Measurements from ENCODE around the gene PAM.

PAM gene

DNA sequence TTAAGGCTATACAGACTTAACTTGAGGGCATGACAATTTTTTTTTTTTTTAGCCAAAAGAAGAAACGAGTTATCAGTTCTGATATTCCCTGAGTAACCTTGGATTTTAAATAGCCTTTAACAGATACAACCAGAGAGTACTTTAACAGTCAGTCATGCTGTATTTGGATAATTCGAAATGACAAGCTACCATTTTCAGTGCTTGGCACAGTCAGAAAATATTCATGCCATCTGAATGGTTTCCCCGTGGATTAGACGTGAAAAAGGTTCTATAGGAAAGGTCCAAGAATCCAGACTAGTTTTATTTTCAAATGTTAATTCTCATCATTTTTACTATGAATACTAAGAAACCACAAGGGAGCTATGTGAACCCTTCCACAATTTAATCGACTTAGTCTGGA, 165.7 kb downstream of the PAM start:
- Histone ChIP-seq H3K27me3 (ENCODE audit: insufficient read depth, low read length) (no peaks in the 10 kb centered on the region), H2AFZ (ENCODE audit: low read depth, low read length) (no peak overlapping the region), H3K4me3 (ENCODE audit: low read length) (no peak overlapping the region), H3K36me3 (ENCODE audit: insufficient read depth, low read length) (peaks cover 10% of the 10 kb centered on the region), H3K9me3 (ENCODE audit: low read length) (no peaks in the 10 kb centered on the region), H3K4me1 (ENCODE audit: insufficient read depth, low read length) (peaks cover 3% of the 10 kb centered on the region)

DNA sequence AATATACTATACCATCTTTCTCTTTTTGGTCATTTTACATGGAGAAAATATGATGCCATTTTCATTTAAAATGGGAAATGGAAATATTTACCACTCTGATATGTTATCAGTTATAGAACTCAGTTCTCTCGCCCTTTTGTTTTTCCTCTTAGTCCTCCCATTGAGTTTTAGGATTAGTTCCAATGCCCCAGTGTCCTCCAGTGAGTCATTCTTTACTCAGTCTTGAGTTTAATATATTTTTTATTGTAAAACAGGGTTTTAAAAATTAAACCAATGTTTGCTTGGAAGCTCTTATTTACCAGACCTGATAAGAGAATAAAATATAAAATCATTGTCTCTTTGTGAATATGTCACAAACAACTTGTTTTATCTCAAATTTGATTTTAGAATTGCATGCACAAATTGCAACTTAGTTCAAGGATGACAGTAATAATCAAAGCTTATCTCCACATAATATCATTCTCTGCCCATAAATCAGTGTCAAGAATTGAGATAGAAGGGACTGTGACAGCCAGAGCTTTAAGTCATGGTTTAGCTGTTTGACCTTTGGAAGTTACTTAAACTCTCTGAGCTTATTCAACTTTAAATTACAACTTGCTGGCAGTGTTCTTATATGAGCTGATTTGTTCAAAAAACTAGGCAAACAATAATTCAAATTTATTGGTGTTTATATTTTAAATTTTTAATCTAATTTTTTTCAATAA, 166.4 kb downstream of the PAM start:
- Histone ChIP-seq H3K4me3 (ENCODE audit: low read length) (no peak overlapping the region), H3K9me3 (ENCODE audit: low read length) (no peaks in the 10 kb centered on the region), H3K27me3 (ENCODE audit: insufficient read depth, low read length) (no peaks in the 10 kb centered on the region), H2AFZ (ENCODE audit: low read depth, low read length) (no peak overlapping the region), H3K4me1 (ENCODE audit: insufficient read depth, low read length) (peaks cover 3% of the 10 kb centered on the region), H3K36me3 (ENCODE audit: insufficient read depth, low read length) (peaks cover 10% of the 10 kb centered on the region)

DNA sequence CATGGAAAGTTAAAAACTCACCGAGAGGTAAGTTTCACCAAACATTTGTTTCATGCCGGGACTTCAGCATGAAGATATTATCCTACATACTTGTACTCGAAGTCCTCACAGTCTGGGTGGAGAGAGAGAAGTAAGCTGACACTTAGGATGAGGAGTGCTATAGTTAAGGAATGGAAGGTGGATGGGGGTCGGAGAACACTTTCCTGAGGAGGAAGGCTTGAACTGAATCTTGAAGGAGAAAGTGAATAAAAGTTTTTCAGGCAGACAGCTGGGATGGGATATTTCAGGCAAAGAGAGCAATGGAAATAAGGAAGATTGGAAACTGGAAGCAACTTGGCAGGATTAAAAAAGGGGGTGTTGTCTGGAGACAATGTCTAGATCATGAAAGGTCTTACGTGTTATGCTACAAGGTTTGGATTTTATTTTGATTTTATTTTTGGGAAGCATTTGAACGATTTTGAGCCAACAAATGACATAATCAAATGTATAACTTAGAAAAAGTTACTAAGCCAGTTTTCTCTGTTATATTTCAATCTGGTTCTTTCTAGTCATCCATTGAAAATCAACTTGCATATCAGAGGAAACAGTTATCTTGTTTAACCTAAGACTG, 167.1 kb downstream of the PAM start:
- peaks cover 3% of the 10 kb centered on the region for H3K4me1 ChIP-seq (ENCODE audit: insufficient read depth, low read length)
- no peak overlapping the region for H3K4me3 ChIP-seq (ENCODE audit: low read length)
- no peak overlapping the region for H2AFZ ChIP-seq (ENCODE audit: low read depth, low read length)
- no peaks in the 10 kb centered on the region for H3K27me3 ChIP-seq (ENCODE audit: insufficient read depth, low read length)
- no peaks in the 10 kb centered on the region for H3K9me3 ChIP-seq (ENCODE audit: low read length)
- peaks cover 14% of the 10 kb centered on the region for H3K36me3 ChIP-seq (ENCODE audit: insufficient read depth, low read length)

DNA sequence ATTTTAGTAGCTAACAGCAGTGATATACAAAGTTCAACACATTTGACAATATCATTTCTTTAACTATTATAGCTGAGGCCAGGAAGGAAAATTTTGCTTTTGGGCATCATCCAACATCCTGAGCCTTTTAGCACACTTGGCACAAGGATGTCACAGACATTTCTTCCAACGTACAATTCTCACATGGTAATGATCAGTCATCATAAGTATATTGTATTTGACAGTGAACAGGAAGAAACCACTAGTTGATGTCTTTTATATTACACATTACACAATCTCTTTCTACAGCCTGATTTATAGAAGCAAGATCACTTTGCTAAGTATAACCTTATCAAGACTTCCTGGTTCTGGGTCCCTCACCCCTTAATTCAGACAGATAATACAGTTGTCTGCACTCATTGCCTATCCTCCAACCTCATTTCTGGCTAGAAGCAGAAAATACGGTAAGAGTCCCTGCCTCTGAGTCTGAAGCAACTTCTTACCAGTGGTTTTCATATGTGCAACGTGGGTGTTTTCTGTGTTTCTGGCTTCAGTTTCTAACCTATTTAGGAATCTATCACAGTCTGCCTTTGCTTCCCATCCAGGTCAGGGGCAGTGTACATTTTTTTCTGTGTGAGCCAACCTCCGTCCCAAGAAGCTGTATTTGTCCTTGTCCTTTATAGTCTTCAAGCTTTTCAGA, 167.8 kb downstream of the PAM start:
- Histone ChIP-seq H2AFZ (ENCODE audit: low read depth, low read length) (no peak overlapping the region), H3K4me3 (ENCODE audit: low read length) (no peak overlapping the region), H3K36me3 (ENCODE audit: insufficient read depth, low read length) (peaks cover 14% of the 10 kb centered on the region), H3K4me1 (ENCODE audit: insufficient read depth, low read length) (peaks cover 3% of the 10 kb centered on the region), H3K9me3 (ENCODE audit: low read length) (no peaks in the 10 kb centered on the region), H3K27me3 (ENCODE audit: insufficient read depth, low read length) (no peaks in the 10 kb centered on the region)

DNA sequence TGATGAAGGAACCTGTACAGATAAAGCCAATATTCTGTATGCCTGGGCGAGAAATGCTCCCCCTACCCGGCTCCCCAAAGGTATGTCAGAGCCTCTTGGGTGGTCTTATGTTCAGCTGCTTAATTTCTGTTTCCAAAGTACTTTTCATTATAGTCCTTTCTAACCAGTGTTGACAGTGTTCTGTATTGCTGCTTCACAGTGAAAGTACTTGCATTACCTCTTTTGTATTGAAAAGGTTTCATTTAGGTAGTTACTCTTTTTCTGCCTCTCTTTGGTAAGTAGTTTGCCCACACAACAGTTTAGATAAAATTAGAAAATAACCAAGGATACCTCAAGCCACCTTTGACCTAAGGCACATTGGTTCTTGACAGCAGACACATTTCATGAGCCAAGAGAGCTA, 169.9 kb downstream of the PAM start:
- Histone ChIP-seq H2AFZ (ENCODE audit: low read depth, low read length) (no peak overlapping the region), H3K27me3 (ENCODE audit: insufficient read depth, low read length) (no peaks in the 10 kb centered on the region), H3K9me3 (ENCODE audit: low read length) (no peaks in the 10 kb centered on the region), H3K4me3 (ENCODE audit: low read length) (no peak overlapping the region), H3K36me3 (ENCODE audit: insufficient read depth, low read length) (peaks cover 17% of the 10 kb centered on the region), H3K4me1 (ENCODE audit: insufficient read depth, low read length) (no peaks in the 10 kb centered on the region)

DNA sequence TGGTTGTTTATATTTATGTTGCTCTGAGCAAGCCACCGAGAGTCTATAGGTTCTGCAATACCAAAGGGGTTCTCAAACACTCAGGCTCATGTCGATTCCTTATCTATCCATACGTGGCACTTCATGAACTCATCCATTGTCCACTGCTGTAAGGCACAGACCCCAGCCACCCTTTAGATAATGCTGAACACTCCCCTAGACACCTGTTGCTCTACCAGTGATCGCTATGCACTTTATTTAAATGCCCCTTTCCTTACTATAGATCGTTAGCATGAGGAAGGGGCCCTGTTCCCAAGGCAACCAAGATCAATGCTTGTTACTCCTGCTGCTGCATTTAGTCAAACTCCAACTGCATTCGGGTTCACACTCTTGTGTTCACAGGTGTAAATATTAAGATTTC, 171.9 kb downstream of the PAM start:
- no peaks in the 10 kb centered on the region for H3K9me3 ChIP-seq (ENCODE audit: low read length)
- H3K4me1 ChIP-seq (ENCODE audit: insufficient read depth, low read length): no peaks in the 10 kb centered on the region
- no peak overlapping the region for H3K4me3 ChIP-seq (ENCODE audit: low read length)
- H2AFZ ChIP-seq (ENCODE audit: low read depth, low read length): no peak overlapping the region
- no peaks in the 10 kb centered on the region for H3K27me3 ChIP-seq (ENCODE audit: insufficient read depth, low read length)
- peaks cover 17% of the 10 kb centered on the region for H3K36me3 ChIP-seq (ENCODE audit: insufficient read depth, low read length)

DNA sequence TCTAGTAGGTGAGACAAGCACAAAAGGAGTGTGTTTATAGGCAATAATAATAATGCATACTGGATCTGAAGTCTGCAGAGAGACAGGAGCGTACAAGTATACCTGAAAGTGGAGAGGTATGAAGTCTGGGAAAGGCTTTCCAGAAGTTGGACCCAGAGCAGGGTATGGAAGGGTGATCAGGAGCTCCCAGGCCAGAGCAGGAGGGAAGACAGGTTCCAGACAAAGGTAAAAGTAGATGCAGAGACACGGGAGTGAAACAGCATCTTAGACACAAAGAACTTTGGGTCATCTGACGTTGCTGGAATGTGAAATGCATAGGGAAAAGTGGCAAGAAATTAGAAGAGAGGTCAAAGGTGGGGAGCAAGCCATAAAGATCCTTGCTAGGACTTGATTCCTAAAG, 175.1 kb downstream of the PAM start:
- no peak overlapping the region for H2AFZ ChIP-seq (ENCODE audit: low read depth, low read length)
- no peak overlapping the region for H3K4me3 ChIP-seq (ENCODE audit: low read length)

DNA sequence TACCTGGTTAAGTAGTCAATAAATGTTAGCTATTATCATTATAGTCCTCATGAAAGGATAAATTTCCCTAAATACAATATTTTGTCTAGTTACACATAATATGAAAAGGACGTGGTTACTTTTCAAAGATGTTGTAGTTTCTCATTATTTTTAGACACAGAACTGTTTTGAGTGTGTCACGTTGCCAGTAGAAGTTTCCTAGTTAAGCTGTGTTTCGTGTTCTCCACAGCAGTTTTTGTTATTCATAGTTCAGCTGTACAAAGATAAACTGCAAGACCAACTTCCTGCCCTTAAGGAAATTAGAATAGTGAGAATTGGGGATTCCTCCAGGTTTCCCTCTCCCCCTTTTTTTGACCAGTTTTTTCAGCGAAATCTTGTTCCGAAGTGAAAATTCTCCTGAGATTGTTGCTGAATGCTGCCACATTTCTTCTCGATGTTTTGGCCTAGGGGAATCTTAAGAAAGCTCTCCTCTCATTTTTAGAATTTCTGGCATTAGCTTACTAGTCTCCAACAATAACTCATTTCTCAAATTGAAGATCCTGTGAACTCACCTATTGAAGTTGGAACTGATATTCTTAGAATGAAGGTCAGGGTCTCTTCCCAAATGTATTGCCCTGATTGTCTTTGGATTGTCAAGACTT, 176.1 kb downstream of the PAM start:
- Histone ChIP-seq H3K4me3 (ENCODE audit: low read length) (no peak overlapping the region), H3K9me3 (ENCODE audit: low read length) (no peaks in the 10 kb centered on the region), H2AFZ (ENCODE audit: low read depth, low read length) (no peak overlapping the region), H3K27me3 (ENCODE audit: insufficient read depth, low read length) (no peaks in the 10 kb centered on the region), H3K36me3 (ENCODE audit: insufficient read depth, low read length) (peaks cover 13% of the 10 kb centered on the region), H3K4me1 (ENCODE audit: insufficient read depth, low read length) (no peaks in the 10 kb centered on the region)

More for the DNA sequence above, 175.1 kb downstream of the PAM start:
- H3K27me3 ChIP-seq (ENCODE audit: insufficient read depth, low read length): no peaks in the 10 kb centered on the region
- no peaks in the 10 kb centered on the region for H3K9me3 ChIP-seq (ENCODE audit: low read length)
- H3K4me1 ChIP-seq (ENCODE audit: insufficient read depth, low read length): no peaks in the 10 kb centered on the region
- H3K36me3 ChIP-seq (ENCODE audit: insufficient read depth, low read length): peaks cover 17% of the 10 kb centered on the region

DNA sequence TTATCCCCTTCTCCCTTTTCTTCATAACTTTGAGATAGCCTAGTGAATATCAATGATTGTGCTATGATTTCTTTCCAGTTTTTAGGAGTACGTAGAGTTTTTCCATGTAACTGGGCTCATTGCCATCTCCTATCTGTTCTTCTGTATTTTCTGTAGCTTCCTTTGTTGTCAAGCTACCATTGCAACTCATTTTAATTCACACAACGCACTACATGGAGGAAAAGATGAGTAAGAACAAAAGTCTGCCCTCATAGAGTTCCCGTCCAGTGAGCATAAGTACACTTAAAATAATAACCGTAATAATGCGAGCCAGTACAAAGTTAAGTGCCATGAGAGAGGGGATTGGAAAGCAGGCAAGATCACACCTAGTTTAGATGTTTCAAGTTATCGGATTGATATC, 177.7 kb downstream of the PAM start:
- H3K9me3 ChIP-seq (ENCODE audit: low read length): no peaks in the 10 kb centered on the region
- H3K4me3 ChIP-seq (ENCODE audit: low read length): no peak overlapping the region
- H3K27me3 ChIP-seq (ENCODE audit: insufficient read depth, low read length): no peaks in the 10 kb centered on the region
- no peaks in the 10 kb centered on the region for H3K4me1 ChIP-seq (ENCODE audit: insufficient read depth, low read length)
- H2AFZ ChIP-seq (ENCODE audit: low read depth, low read length): no peak overlapping the region
- H3K36me3 ChIP-seq (ENCODE audit: insufficient read depth, low read length): peaks cover 8% of the 10 kb centered on the region

DNA sequence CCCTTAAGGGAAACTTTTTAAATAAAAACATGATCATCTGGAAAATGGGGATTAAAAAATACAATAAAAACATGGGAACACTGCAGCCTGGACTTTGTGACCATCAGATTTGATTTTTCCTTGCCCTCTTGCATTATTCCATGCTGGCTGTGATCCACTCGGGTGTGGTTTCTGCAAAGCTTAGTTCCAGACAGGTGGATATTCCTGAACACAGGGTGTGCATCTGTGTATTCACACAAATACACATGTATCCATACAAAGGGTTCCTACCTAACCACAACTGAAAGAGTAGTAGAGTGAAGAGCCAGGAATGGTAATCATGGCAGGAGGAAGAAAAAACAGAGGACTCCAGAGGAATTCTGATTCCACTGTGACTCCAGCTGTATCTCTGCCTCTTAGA, 178.2 kb downstream of the PAM start:
- no peak overlapping the region for H2AFZ ChIP-seq (ENCODE audit: low read depth, low read length)
- no peak overlapping the region for H3K4me3 ChIP-seq (ENCODE audit: low read length)
- H3K4me1 ChIP-seq (ENCODE audit: insufficient read depth, low read length): no peaks in the 10 kb centered on the region
- H3K36me3 ChIP-seq (ENCODE audit: insufficient read depth, low read length): peaks cover 8% of the 10 kb centered on the region
- H3K9me3 ChIP-seq (ENCODE audit: low read length): no peaks in the 10 kb centered on the region
- H3K27me3 ChIP-seq (ENCODE audit: insufficient read depth, low read length): no peaks in the 10 kb centered on the region

DNA sequence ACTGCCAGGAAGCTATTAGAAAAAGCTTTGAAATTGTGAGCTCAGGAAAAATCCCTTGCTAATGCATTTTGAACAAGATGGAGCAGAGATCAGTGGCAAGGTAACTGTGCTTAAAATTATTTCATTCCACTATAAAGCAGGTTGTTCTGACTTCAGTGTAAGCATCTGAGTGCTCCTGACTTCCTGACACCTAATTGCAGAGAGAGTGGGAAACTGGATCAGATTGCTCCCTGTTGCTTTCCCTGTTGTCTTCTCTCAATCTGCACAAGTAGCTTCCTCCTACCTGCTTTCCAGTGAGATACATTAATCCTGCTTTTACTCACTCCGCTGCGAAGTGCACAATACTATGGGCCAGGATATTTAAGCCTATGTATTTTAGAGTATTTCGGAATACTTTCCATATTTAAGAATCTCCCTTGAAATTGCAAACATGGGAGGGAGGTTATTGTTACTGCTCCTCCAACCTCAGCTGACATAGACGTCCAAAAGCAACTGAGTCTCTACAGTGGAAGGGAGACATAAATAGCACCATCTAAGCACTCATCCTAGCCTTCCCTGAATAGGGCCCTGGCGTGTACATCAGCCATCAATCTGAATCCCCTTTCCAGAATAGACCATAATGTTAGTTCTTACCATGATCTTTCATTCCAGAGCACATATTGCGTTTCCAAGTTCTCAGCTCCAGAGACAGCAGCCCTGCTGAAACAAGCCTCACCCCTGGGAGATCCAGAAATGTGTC, 178.8 kb downstream of the PAM start:
- Histone ChIP-seq H3K9me3 (ENCODE audit: low read length) (no peaks in the 10 kb centered on the region), H2AFZ (ENCODE audit: low read depth, low read length) (no peak overlapping the region), H3K27me3 (ENCODE audit: insufficient read depth, low read length) (no peaks in the 10 kb centered on the region), H3K36me3 (ENCODE audit: insufficient read depth, low read length) (peaks cover 7% of the 10 kb centered on the region), H3K4me3 (ENCODE audit: low read length) (no peak overlapping the region), H3K4me1 (ENCODE audit: insufficient read depth, low read length) (no peaks in the 10 kb centered on the region)

DNA sequence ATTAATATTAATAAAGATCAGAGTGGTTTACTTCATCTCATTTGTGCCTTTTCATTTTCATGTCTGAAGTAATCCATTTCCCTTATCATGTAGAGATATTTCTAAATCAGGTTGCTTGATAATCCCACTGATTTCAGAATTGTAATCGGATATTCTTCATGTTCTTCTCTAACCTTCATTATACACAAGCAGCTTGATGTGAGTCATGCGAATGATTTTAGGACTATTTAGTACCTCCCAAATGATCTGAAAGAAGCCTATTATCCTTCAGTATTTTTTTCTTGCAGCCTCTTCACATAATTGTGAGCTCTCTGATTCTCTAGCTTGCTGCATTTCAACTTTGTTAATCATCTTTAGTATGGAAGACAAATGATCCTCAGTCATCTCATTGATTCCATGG, 182.8 kb downstream of the PAM start:
- H3K36me3 ChIP-seq (ENCODE audit: insufficient read depth, low read length): peaks cover 3% of the 10 kb centered on the region
- no peaks in the 10 kb centered on the region for H3K27me3 ChIP-seq (ENCODE audit: insufficient read depth, low read length)
- no peak overlapping the region for H3K4me3 ChIP-seq (ENCODE audit: low read length)
- no peaks in the 10 kb centered on the region for H3K4me1 ChIP-seq (ENCODE audit: insufficient read depth, low read length)
- H3K9me3 ChIP-seq (ENCODE audit: low read length): no peaks in the 10 kb centered on the region
- H2AFZ ChIP-seq (ENCODE audit: low read depth, low read length): no peak overlapping the region

DNA sequence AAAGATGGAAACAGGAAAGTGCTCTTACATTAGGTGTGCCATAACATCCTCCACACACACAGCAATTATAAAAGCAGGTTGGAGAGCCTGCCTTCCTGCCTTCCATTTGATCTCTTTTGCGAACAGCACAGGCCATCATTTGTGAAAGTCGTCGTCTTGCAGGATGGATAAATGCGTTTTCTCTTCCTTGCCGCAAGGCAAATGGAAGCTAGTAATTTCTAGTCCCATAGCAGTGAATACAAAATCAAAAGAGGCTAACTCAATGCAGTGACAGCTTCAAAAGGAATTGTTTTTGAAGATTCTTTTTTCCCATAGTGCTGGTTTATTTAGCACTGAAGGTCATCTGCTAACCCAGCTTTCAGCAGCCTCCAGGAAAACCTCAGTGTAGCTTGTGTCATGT, 186.0 kb downstream of the PAM start:
- H3K36me3 ChIP-seq (ENCODE audit: insufficient read depth, low read length): peaks cover 8% of the 10 kb centered on the region
- no peak overlapping the region for H3K4me3 ChIP-seq (ENCODE audit: low read length)
- no peak overlapping the region for H2AFZ ChIP-seq (ENCODE audit: low read depth, low read length)
- no peaks in the 10 kb centered on the region for H3K9me3 ChIP-seq (ENCODE audit: low read length)
- no peaks in the 10 kb centered on the region for H3K4me1 ChIP-seq (ENCODE audit: insufficient read depth, low read length)
- H3K27me3 ChIP-seq (ENCODE audit: insufficient read depth, low read length): no peaks in the 10 kb centered on the region
